ENCODE results near the gene CSRP1. TPM values are rescaled to one million over a fixed set of nuclear protein-coding genes. Genes with fewer than 3 reads are reported as not detected.

The CSRP1 gene
- total and polyA plus RNA-seq, 2 of the 13 experiments (the other 11 are each of a cell fraction or from before 2014, with no cell fraction given): 17.7 to 68.9 TPM

DNA sequence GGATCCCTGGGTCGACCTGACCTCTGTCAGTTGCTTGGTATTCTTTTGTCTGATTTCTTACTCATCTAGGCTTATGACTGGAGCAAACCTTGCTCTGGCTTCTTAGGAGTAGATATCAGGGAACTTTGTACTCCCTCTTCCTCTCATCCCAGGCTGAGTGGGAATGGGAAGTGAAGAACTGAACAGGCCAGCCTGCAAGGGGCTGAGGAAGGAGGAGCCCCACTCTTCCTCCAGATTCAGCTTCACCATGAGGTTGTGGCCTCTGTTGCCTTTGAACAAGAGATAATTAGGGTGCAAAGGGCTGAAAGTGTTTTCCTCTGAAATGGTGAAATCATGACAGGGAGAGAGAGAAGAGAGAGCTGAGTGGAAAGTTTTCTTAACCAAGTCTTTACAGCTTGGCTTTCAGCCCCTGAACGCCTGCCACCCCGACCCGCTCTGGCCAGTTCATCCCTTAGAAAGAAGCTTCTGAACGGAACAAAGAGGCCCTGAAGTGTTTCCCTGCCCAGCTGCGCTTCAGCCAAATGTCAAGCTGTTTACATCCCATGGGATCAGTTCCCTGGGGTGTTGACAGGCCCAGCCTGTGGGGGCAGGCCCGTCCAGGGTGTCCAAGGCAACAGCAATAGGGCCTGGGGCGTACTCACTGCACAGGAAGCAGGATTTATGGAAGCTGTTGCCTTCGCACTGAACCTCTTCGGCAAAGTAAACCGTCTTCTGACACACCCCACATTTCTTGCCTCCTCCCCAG is 11.2 kb downstream of the CSRP1 start (continued):
- TF ChIP-seq BCL6 (CRISPR knock-in tag; IDR thresholded peaks at IDR 0.05) (no peak), JARID2 (CRISPR knock-in tag; IDR thresholded peaks at IDR 0.05; ENCODE audit: insufficient replicate concordance) (no peak), HNF4A (CRISPR knock-in tag; IDR thresholded peaks at IDR 0.05) (peak; percentile 88), BORCS8-MEF2B (CRISPR knock-in tag; IDR thresholded peaks at IDR 0.05) (no peak), JUND (CRISPR knock-in tag; IDR thresholded peaks at IDR 0.05) (no peak), TFE3 (CRISPR knock-in tag; IDR thresholded peaks at IDR 0.05) (no peak), SMYD3 (CRISPR knock-in tag; IDR thresholded peaks at IDR 0.05) (no peak), ZNF597 (CRISPR knock-in tag; IDR thresholded peaks at IDR 0.05) (no peak), ATF7 (IDR thresholded peaks at IDR 0.05) (no peak), ATF7 (CRISPR knock-in tag; IDR thresholded peaks at IDR 0.05) (no peak), CEBPB (IDR thresholded peaks at IDR 0.05; ENCODE audit: borderline replicate concordance, low read depth, low read length) (peak; percentile 21; the same call in 1 of the 2 replicates), ZNF251 (CRISPR knock-in tag; IDR thresholded peaks at IDR 0.05) (no peak), ZNF777 (CRISPR knock-in tag; IDR thresholded peaks at IDR 0.05) (no peak), HMG20A (CRISPR knock-in tag; IDR thresholded peaks at IDR 0.05; ENCODE audit: borderline replicate concordance) (no peak), DBP (CRISPR knock-in tag; IDR thresholded peaks at IDR 0.05; ENCODE audit: not compliant biosample characterization) (no peak), RAD21 (CRISPR knock-in tag; IDR thresholded peaks at IDR 0.05) (no peak), ZBTB20 (CRISPR knock-in tag; IDR thresholded peaks at IDR 0.05; ENCODE audit: borderline replicate concordance, low read depth) (no peak), ZNF224 (CRISPR knock-in tag; IDR thresholded peaks at IDR 0.05) (no peak), ESRRA (CRISPR knock-in tag; IDR thresholded peaks at IDR 0.05; ENCODE audit: low read depth) (no peak), SPEN (CRISPR knock-in tag; IDR thresholded peaks at IDR 0.05; ENCODE audit: low read depth) (0 out of 2 replicates have a peak, but pooled peaks have one; percentile 22), PCBP1 (IDR thresholded peaks at IDR 0.05; ENCODE audit: borderline replicate concordance, low read depth, low read length) (no peak), SIN3B (IDR thresholded peaks at IDR 0.05; ENCODE audit: low read length) (no peak), HNRNPL (IDR thresholded peaks at IDR 0.05; ENCODE audit: low read depth, low read length) (no peak), TEAD3 (CRISPR knock-in tag; optimal IDR thresholded peaks at IDR 0.05; ENCODE audit: borderline replicate concordance) (no peak)
- TF ChIP-seq, protein P1, sequence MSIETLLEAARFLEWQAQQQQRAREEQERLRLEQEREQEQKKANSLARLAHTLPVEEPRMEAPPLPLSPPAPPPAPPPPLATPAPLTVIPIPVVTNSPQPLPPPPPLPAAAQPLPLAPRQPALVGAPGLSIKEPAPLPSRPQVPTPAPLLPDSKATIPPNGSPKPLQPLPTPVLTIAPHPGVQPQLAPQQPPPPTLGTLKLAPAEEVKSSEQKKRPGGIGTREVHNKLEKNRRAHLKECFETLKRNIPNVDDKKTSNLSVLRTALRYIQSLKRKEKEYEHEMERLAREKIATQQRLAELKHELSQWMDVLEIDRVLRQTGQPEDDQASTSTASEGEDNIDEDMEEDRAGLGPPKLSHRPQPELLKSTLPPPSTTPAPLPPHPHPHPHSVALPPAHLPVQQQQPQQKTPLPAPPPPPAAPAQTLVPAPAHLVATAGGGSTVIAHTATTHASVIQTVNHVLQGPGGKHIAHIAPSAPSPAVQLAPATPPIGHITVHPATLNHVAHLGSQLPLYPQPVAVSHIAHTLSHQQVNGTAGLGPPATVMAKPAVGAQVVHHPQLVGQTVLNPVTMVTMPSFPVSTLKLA (IDR thresholded peaks at IDR 0.05): no peak
- TF ChIP-seq, protein P2, sequence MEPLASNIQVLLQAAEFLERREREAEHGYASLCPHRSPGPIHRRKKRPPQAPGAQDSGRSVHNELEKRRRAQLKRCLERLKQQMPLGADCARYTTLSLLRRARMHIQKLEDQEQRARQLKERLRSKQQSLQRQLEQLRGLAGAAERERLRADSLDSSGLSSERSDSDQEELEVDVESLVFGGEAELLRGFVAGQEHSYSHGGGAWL (CRISPR knock-in tag; IDR thresholded peaks at IDR 0.05): no peak
